Measurements from ENCODE around the gene ALOX15.
"Not testable (repeated sequence)": the region's sequence is repeated elsewhere in the genome, so short reads cannot be mapped to it uniquely, and the experiment has no call there.

Gene ALOX15

GRCh38 chr17:4592240-4593005 lies 49.1 kb downstream of the ALOX15 start:
- H3K9me3 ChIP-seq (ENCODE audit: control insufficient read depth, insufficient read depth, low read length): no peaks in the 10 kb centered on the region
- no peaks in the 10 kb centered on the region for H3K36me3 ChIP-seq (ENCODE audit: control insufficient read depth, insufficient read depth, low read length)
- H3K27ac ChIP-seq (ENCODE audit: low read depth, low read length): no peak overlapping the region
- H3K4me3 ChIP-seq (ENCODE audit: low read depth, low read length): no peak overlapping the region
- no peaks in the 10 kb centered on the region for H3K27me3 ChIP-seq (ENCODE audit: control insufficient read depth, insufficient read depth, low read length)
- no peak overlapping the region for H3K9ac ChIP-seq (ENCODE audit: low read depth, low read length)
- peaks cover 8% of the 10 kb centered on the region; the same call in 1 of the 2 replicates for H3K4me1 ChIP-seq (ENCODE audit: control insufficient read depth, insufficient read depth, low read length)

- H3K9me3 ChIP-seq (ENCODE audit: control insufficient read depth, insufficient read depth, low read length): no peaks in the 10 kb centered on the region
- H3K27ac ChIP-seq (ENCODE audit: low read depth, low read length): no peak overlapping the region
- H3K27me3 ChIP-seq (ENCODE audit: control insufficient read depth, insufficient read depth, low read length): no peaks in the 10 kb centered on the region
- no peaks in the 10 kb centered on the region for H3K36me3 ChIP-seq (ENCODE audit: control insufficient read depth, insufficient read depth, low read length)
- peaks cover 8% of the 10 kb centered on the region; the same call in 1 of the 2 replicates for H3K4me1 ChIP-seq (ENCODE audit: control insufficient read depth, insufficient read depth, low read length)
- H3K4me3 ChIP-seq (ENCODE audit: low read depth, low read length): no peak overlapping the region
- H3K9ac ChIP-seq (ENCODE audit: low read depth, low read length): no peak overlapping the region
Measured at GRCh38 chr17:4591529-4591928, 49.9 kb downstream of the ALOX15 start.

GRCh38 chr17:4590981-4591453 lies 50.5 kb downstream of the ALOX15 start:
- peaks cover 5% of the 10 kb centered on the region for H3K27me3 ChIP-seq (ENCODE audit: control insufficient read depth, insufficient read depth, low read length)
- H3K27ac ChIP-seq (ENCODE audit: low read depth, low read length): no peak overlapping the region
- no peaks in the 10 kb centered on the region for H3K9me3 ChIP-seq (ENCODE audit: control insufficient read depth, insufficient read depth, low read length)
- no peak overlapping the region for H3K9ac ChIP-seq (ENCODE audit: low read depth, low read length)
- H3K4me3 ChIP-seq (ENCODE audit: low read depth, low read length): no peak overlapping the region
- H3K36me3 ChIP-seq (ENCODE audit: control insufficient read depth, insufficient read depth, low read length): no peaks in the 10 kb centered on the region
- peaks cover 8% of the 10 kb centered on the region; the same call in 1 of the 2 replicates for H3K4me1 ChIP-seq (ENCODE audit: control insufficient read depth, insufficient read depth, low read length)

GRCh38 chr17:4590042-4590441 lies 51.4 kb downstream of the ALOX15 start:
- peaks cover 15% of the 10 kb centered on the region for H3K27me3 ChIP-seq (ENCODE audit: control insufficient read depth, insufficient read depth, low read length)
- H3K9me3 ChIP-seq (ENCODE audit: control insufficient read depth, insufficient read depth, low read length); H3K9ac ChIP-seq (ENCODE audit: low read depth, low read length); H3K4me1 ChIP-seq (ENCODE audit: control insufficient read depth, insufficient read depth, low read length); H3K4me3 ChIP-seq (ENCODE audit: low read depth, low read length); H3K27ac ChIP-seq (ENCODE audit: low read depth, low read length); H3K36me3 ChIP-seq (ENCODE audit: control insufficient read depth, insufficient read depth, low read length): not testable (repeated sequence)

- Histone ChIP-seq H3K4me1 (ENCODE audit: control insufficient read depth, insufficient read depth, low read length) (peaks cover 7% of the 10 kb centered on the region; the same call in 1 of the 2 replicates), H3K27ac (ENCODE audit: low read depth, low read length) (no peak overlapping the region), H3K36me3 (ENCODE audit: control insufficient read depth, insufficient read depth, low read length) (no peaks in the 10 kb centered on the region), H3K4me3 (ENCODE audit: low read depth, low read length) (no peak overlapping the region), H3K9me3 (ENCODE audit: control insufficient read depth, insufficient read depth, low read length) (no peaks in the 10 kb centered on the region), H3K9ac (ENCODE audit: low read depth, low read length) (no peak overlapping the region), H3K27me3 (ENCODE audit: control insufficient read depth, insufficient read depth, low read length) (peaks cover 25% of the 10 kb centered on the region)
Measured at GRCh38 chr17:4588898-4589625, 52.4 kb downstream of the ALOX15 start.

GRCh38 chr17:4588391-4588790 lies 53.1 kb downstream of the ALOX15 start:
- Histone ChIP-seq H3K9me3 (ENCODE audit: control insufficient read depth, insufficient read depth, low read length) (no peaks in the 10 kb centered on the region), H3K36me3 (ENCODE audit: control insufficient read depth, insufficient read depth, low read length) (no peaks in the 10 kb centered on the region), H3K4me3 (ENCODE audit: low read depth, low read length) (no peak overlapping the region), H3K27ac (ENCODE audit: low read depth, low read length) (no peak overlapping the region), H3K4me1 (ENCODE audit: control insufficient read depth, insufficient read depth, low read length) (peaks cover 7% of the 10 kb centered on the region; the same call in 1 of the 2 replicates), H3K9ac (ENCODE audit: low read depth, low read length) (no peak overlapping the region), H3K27me3 (ENCODE audit: control insufficient read depth, insufficient read depth, low read length) (peaks cover 31% of the 10 kb centered on the region)

- H3K9me3 ChIP-seq (ENCODE audit: control insufficient read depth, insufficient read depth, low read length): no peaks in the 10 kb centered on the region
- no peaks in the 10 kb centered on the region for H3K36me3 ChIP-seq (ENCODE audit: control insufficient read depth, insufficient read depth, low read length)
- peaks cover 7% of the 10 kb centered on the region; the same call in 1 of the 2 replicates for H3K4me1 ChIP-seq (ENCODE audit: control insufficient read depth, insufficient read depth, low read length)
- no peak overlapping the region for H3K4me3 ChIP-seq (ENCODE audit: low read depth, low read length)
- no peak overlapping the region for H3K27ac ChIP-seq (ENCODE audit: low read depth, low read length)
- H3K9ac ChIP-seq (ENCODE audit: low read depth, low read length): no peak overlapping the region
- H3K27me3 ChIP-seq (ENCODE audit: control insufficient read depth, insufficient read depth, low read length): peaks cover 37% of the 10 kb centered on the region
Measured at GRCh38 chr17:4587803-4588202, 53.7 kb downstream of the ALOX15 start.

GRCh38 chr17:4587195-4587594 lies 54.3 kb downstream of the ALOX15 start:
- peaks cover 43% of the 10 kb centered on the region for H3K27me3 ChIP-seq (ENCODE audit: control insufficient read depth, insufficient read depth, low read length)
- no peak overlapping the region for H3K9ac ChIP-seq (ENCODE audit: low read depth, low read length)
- no peak overlapping the region for H3K4me3 ChIP-seq (ENCODE audit: low read depth, low read length)
- H3K36me3 ChIP-seq (ENCODE audit: control insufficient read depth, insufficient read depth, low read length): no peaks in the 10 kb centered on the region
- H3K9me3 ChIP-seq (ENCODE audit: control insufficient read depth, insufficient read depth, low read length): no peaks in the 10 kb centered on the region
- H3K4me1 ChIP-seq (ENCODE audit: control insufficient read depth, insufficient read depth, low read length): peaks cover 7% of the 10 kb centered on the region; the same call in 1 of the 2 replicates
- H3K27ac ChIP-seq (ENCODE audit: low read depth, low read length): no peak overlapping the region

GRCh38 chr17:4586043-4586442 lies 55.4 kb downstream of the ALOX15 start:
- no peak overlapping the region for H3K4me3 ChIP-seq (ENCODE audit: low read depth, low read length)
- no peak overlapping the region for H3K27ac ChIP-seq (ENCODE audit: low read depth, low read length)
- no peaks in the 10 kb centered on the region for H3K36me3 ChIP-seq (ENCODE audit: control insufficient read depth, insufficient read depth, low read length)
- peaks cover 45% of the 10 kb centered on the region for H3K27me3 ChIP-seq (ENCODE audit: control insufficient read depth, insufficient read depth, low read length)
- H3K9me3 ChIP-seq (ENCODE audit: control insufficient read depth, insufficient read depth, low read length): no peaks in the 10 kb centered on the region
- H3K9ac ChIP-seq (ENCODE audit: low read depth, low read length): no peak overlapping the region
- H3K4me1 ChIP-seq (ENCODE audit: control insufficient read depth, insufficient read depth, low read length): peaks cover 10% of the 10 kb centered on the region; the same call in 1 of the 2 replicates

GRCh38 chr17:4585638-4585994 lies 55.9 kb downstream of the ALOX15 start:
- Histone ChIP-seq H3K9me3 (ENCODE audit: control insufficient read depth, insufficient read depth, low read length) (no peaks in the 10 kb centered on the region), H3K4me3 (ENCODE audit: low read depth, low read length) (no peak overlapping the region), H3K4me1 (ENCODE audit: control insufficient read depth, insufficient read depth, low read length) (peaks cover 10% of the 10 kb centered on the region; the same call in 1 of the 2 replicates), H3K9ac (ENCODE audit: low read depth, low read length) (no peak overlapping the region), H3K36me3 (ENCODE audit: control insufficient read depth, insufficient read depth, low read length) (no peaks in the 10 kb centered on the region), H3K27me3 (ENCODE audit: control insufficient read depth, insufficient read depth, low read length) (peaks cover 45% of the 10 kb centered on the region), H3K27ac (ENCODE audit: low read depth, low read length) (no peak overlapping the region)

Measured in HUES48 (cell line).